H1 (cell line): ENCODE results near the gene CD44. TPM values are rescaled to one million over a fixed set of nuclear protein-coding genes. Genes with fewer than 3 reads are reported as not detected.

Source experiments
- CTCF ChIA-PET: fragments of 300-600 bp; sonication (Branson Sonifier 250); formaldehyde crosslinking; loops from one replicate; lab custom pipeline; 2021; ENCODE audit not compliant: partially characterized antibody; lab: Charles Lee
- POLR2A ChIA-PET: fragments of 300-600 bp; sonication (Branson Sonifier 250); formaldehyde crosslinking; loops from one replicate; lab custom pipeline; 2021; ENCODE audit warnings: inconsistent platforms; ENCODE audit not compliant: partially characterized antibody; lab: Charles Lee
- DNase-seq, 2 experiments: peaks; one replicate each; pipeline versions ENCODE4 v3.0.0 to v3.0.0-alpha.2; 2010 to 2022; ENCODE audit warnings: low spot score in 2 of 2, low read depth in 1 of 2, mixed read lengths in 1 of 2
- FAIRE-seq: peaks from 2 replicates; lab custom pipeline; 2011; peaks lifted over from hg19 to GRCh38; lab: Jason Lieb, UNC
- H2AFZ ChIP-seq: 2 replicates; pipeline ENCODE4 v1.8.1; 2012; ENCODE audit warnings: low read length, inconsistent platforms
- H2AK5ac ChIP-seq: 2 replicates; pipeline ENCODE4 v1.6.1; 2013; ENCODE audit warnings: low read depth, low read length
- H2BK120ac ChIP-seq: replicated peaks from 2 replicates; pipeline ENCODE3; 2013; ENCODE audit warnings: low read depth, low read length, inconsistent platforms
- H2BK12ac ChIP-seq: 2 replicates; pipeline ENCODE4 v1.6.1; 2013; ENCODE audit warnings: low read depth, low read length
- H2BK15ac ChIP-seq: 2 replicates; pipeline ENCODE4 v1.6.1; 2013; ENCODE audit warnings: low read length
- H2BK20ac ChIP-seq: 2 replicates; pipeline ENCODE4 v1.6.1; 2013; ENCODE audit warnings: low read length
- H2BK5ac ChIP-seq: 2 replicates; pipeline ENCODE4 v1.6.1; 2013; ENCODE audit warnings: low read depth, low read length
- H3K14ac ChIP-seq: 2 replicates; pipeline ENCODE4 v1.6.1; 2013; ENCODE audit warnings: inconsistent platforms; ENCODE audit not compliant: insufficient read length
- H3K18ac ChIP-seq: 2 replicates; pipeline ENCODE4 v1.6.1; 2013; ENCODE audit warnings: low read length; ENCODE audit errors: extremely low read depth
- H3K23ac ChIP-seq: 2 replicates; pipeline ENCODE4 v1.6.1; 2013; ENCODE audit warnings: inconsistent platforms; ENCODE audit not compliant: insufficient read length
- H3K23me2 ChIP-seq: 2 replicates; pipeline ENCODE4 v1.6.1; 2013; ENCODE audit warnings: low read depth, low read length
- H3K27ac ChIP-seq: 2 replicates; pipeline ENCODE4 v1.6.1; 2011; ENCODE audit warnings: low read depth, low read length, inconsistent platforms
- H3K27me3 ChIP-seq, 4 experiments: replicated peaks in 1 of 4; 1 replicate in 1 of 4; 2 replicates in 3 of 4; pipeline versions ENCODE4 v1.6.1 to v1.8.1; 2011 to 2013; ENCODE audit warnings: low read length in 3 of 4, mild to moderate bottlenecking in 3 of 4, inconsistent platforms in 2 of 4, mixed read lengths in 2 of 4, moderate library complexity in 1 of 4; ENCODE audit not compliant: control insufficient read depth in 3 of 4, insufficient read depth in 3 of 4; ENCODE audit errors: extremely low read depth in 1 of 4
- H3K36me3 ChIP-seq, 4 experiments: 2 replicates each; pipeline versions ENCODE4 v1.6.1 to v1.8.1; 2011 to 2013; ENCODE audit warnings: mild to moderate bottlenecking in 4 of 4, low read length in 3 of 4, moderate library complexity in 2 of 4, control low read depth in 1 of 4, inconsistent platforms in 1 of 4; ENCODE audit not compliant: insufficient read depth in 4 of 4, control insufficient read depth in 2 of 4
- H3K4ac ChIP-seq: replicated peaks from 2 replicates; pipeline ENCODE3; 2013; ENCODE audit warnings: low read length, low read depth, mixed read lengths, inconsistent platforms; ENCODE audit not compliant: insufficient read length
- H3K4me1 ChIP-seq, 4 experiments: replicated peaks in 1 of 4; 1 replicate in 1 of 4; 2 replicates in 3 of 4; pipeline versions ENCODE4 v1.6.1 to v1.8.1; 2011 to 2013; ENCODE audit warnings: low read length in 3 of 4, inconsistent platforms in 2 of 4, mixed read lengths in 1 of 4; ENCODE audit not compliant: insufficient read depth in 4 of 4, control insufficient read depth in 3 of 4
- H3K4me2 ChIP-seq, 2 experiments: 2 replicates each; pipeline versions ENCODE4 v1.6.1 to v1.8.1; 2011 to 2013; ENCODE audit warnings: low read depth in 2 of 2, low read length in 2 of 2, control low read depth in 1 of 2, inconsistent platforms in 1 of 2, mild to moderate bottlenecking in 1 of 2; ENCODE audit not compliant: insufficient read depth in 1 of 2
- H3K4me3 ChIP-seq, 4 experiments: fragments of 200-600, 300-600 bp in 1 of 4; sonication (generic), shearing (Covaris generic), sonication (Bioruptor Twin) in 1 of 4; 2 replicates each; pipeline versions ENCODE4 v1.5.1 to v1.8.1; 2011 to 2016; ENCODE audit warnings: low read length in 4 of 4, low read depth in 3 of 4, control low read depth in 2 of 4, inconsistent platforms in 2 of 4, mild to moderate bottlenecking in 2 of 4, mixed read lengths in 1 of 4, moderate library complexity in 1 of 4; ENCODE audit not compliant: insufficient read depth in 2 of 4; ENCODE audit errors: extremely low read depth in 1 of 4
- H3K56ac ChIP-seq: replicated peaks from 2 replicates; pipeline ENCODE3; 2013; ENCODE audit warnings: low read depth, mild to moderate bottlenecking, mixed read lengths, low read length, inconsistent platforms; ENCODE audit not compliant: insufficient read length
- H3K79me1 ChIP-seq: 2 replicates; pipeline ENCODE4 v1.6.1; 2013; ENCODE audit warnings: low read depth, low read length, control low read depth
- H3K79me2 ChIP-seq, 2 experiments: 2 replicates each; pipeline versions ENCODE4 v1.6.1 to v1.8.1; 2012 to 2013; ENCODE audit warnings: low read length in 2 of 2, mild to moderate bottlenecking in 2 of 2, inconsistent platforms in 1 of 2; ENCODE audit not compliant: insufficient read depth in 2 of 2, control insufficient read depth in 1 of 2
- H3K9ac ChIP-seq, 4 experiments: replicated peaks in 1 of 4; 1 replicate in 1 of 4; 2 replicates in 3 of 4; pipeline versions ENCODE4 v1.6.1 to v1.8.1; 2011 to 2013; ENCODE audit warnings: low read depth in 3 of 4, low read length in 3 of 4, control low read depth in 2 of 4, mild to moderate bottlenecking in 2 of 4, moderate library complexity in 2 of 4, inconsistent platforms in 1 of 4; ENCODE audit errors: extremely low read depth in 1 of 4
- H3K9me3 ChIP-seq, 2 experiments: 2 replicates each; pipeline versions ENCODE4 v1.6.1 to v1.8.1; 2012 to 2013; ENCODE audit warnings: mild to moderate bottlenecking in 2 of 2, moderate library complexity in 2 of 2, control low read depth in 1 of 2, inconsistent platforms in 1 of 2, low read depth in 1 of 2, low read length in 1 of 2, mixed read lengths in 1 of 2; ENCODE audit not compliant: insufficient read depth in 2 of 2
- H4K20me1 ChIP-seq, 2 experiments: replicated peaks in 1 of 2; 2 replicates each; pipeline versions ENCODE3 to v1.8.1; 2011 to 2013; ENCODE audit warnings: inconsistent platforms in 2 of 2, low read length in 2 of 2, mild to moderate bottlenecking in 1 of 2; ENCODE audit not compliant: insufficient read depth in 2 of 2, control insufficient read depth in 1 of 2
- H4K5ac ChIP-seq: 2 replicates; pipeline ENCODE4 v1.6.1; 2013; ENCODE audit warnings: low read length, low read depth, mixed read lengths, inconsistent platforms; ENCODE audit not compliant: insufficient read length
- H4K8ac ChIP-seq: 2 replicates; pipeline ENCODE4 v1.8.0; 2013; ENCODE audit warnings: mild to moderate bottlenecking, moderate library complexity, low read length, inconsistent platforms; ENCODE audit not compliant: insufficient read depth; ENCODE audit errors: extremely low read depth
- H4K91ac ChIP-seq: replicated peaks from 2 replicates; pipeline ENCODE3; 2013; ENCODE audit warnings: low read length, mixed read lengths, inconsistent platforms; ENCODE audit not compliant: insufficient read length
- CEBPB ChIP-seq: IDR thresholded peaks from 2 replicates; pipeline ENCODE4 v1.6.1; 2012; ENCODE audit warnings: low read depth, low read length
- E2F6 ChIP-seq: IDR thresholded peaks from 2 replicates; pipeline ENCODE4 v1.6.1; 2012; ENCODE audit warnings: inconsistent platforms
- MAFK ChIP-seq: IDR thresholded peaks from 2 replicates; pipeline ENCODE4 v1.6.1; 2012; ENCODE audit warnings: low read depth, mild to moderate bottlenecking, improper control_type of control experiment, low read length
- NRF1 ChIP-seq: IDR thresholded peaks from 2 replicates; pipeline ENCODE4 v1.6.1; 2011; ENCODE audit warnings: mild to moderate bottlenecking, low read depth, low read length, improper control_type of control experiment
- TEAD4 ChIP-seq: IDR thresholded peaks from 2 replicates; pipeline ENCODE4 v1.6.1; 2012; ENCODE audit warnings: low read depth, low read length, inconsistent platforms, mixed read lengths
- WGBS, 2 experiments: shearing (Covaris generic) in 1 of 2; methylation state at CpG; one replicate each; pipeline versions ENCODE4 v1.1.6 to v1.1.7; 2013 to 2015; ENCODE audit warnings: low lambda C conversion rate in 2 of 2, mixed read lengths in 2 of 2, inconsistent platforms in 1 of 2, low coverage in 1 of 2, missing lambda C conversion rate in 1 of 2; ENCODE audit not compliant: insufficient replicate concordance in 2 of 2, insufficient coverage in 1 of 2, insufficient read length in 1 of 2; ENCODE audit errors: extremely low coverage in 1 of 2, missing lambda C conversion rate in 1 of 2; 5-methylcytosine and 5-hydroxymethylcytosine counted together
- polyA plus RNA-seq, 7 experiments: library from polyadenylated mRNA; depleted of rRNA in 3 of 7; stranded (reverse) in 5 of 7; unstranded in 2 of 7; fragments of >200 nt in 5 of 7; fragments of 200-250 nt in 2 of 7; gene quantifications; 1 replicate in 5 of 7; 2 replicates in 1 of 7; 4 replicates in 1 of 7; pipeline versions ENCODE4 v1.2.1 to v1.2.3, GENCODE V29; 2011 to 2013; ENCODE audit warnings: missing spikeins in 2 of 7, mixed read lengths in 2 of 7
- total RNA-seq: library from RNA; stranded (reverse); fragmentation: NEBNext Ultra II Directional; extraction: Animal tissue kit (Norgen Biotek cat#: 25700); gene quantifications from 2 replicates; pipeline ENCODE4 v1.2.1, GENCODE V29; 2021

Gene CD44
- total and polyA plus RNA-seq, 2 of the 8 experiments (the other 6 are each of a cell fraction or from before 2014, with no cell fraction given) = 11.8 to 13.7 TPM

- Histone ChIP-seq H2BK20ac (no peak overlapping the region), H3K27ac (no peak overlapping the region), H3K4ac (no peak overlapping the region), H3K79me2 (no peaks in the 10 kb centered on the region), H2BK5ac (no peak overlapping the region), H3K4me2 (no peak overlapping the region), H3K9me3 (no peaks in the 10 kb centered on the region), H3K18ac (no peak overlapping the region), H2AFZ (no peak overlapping the region), H3K23me2 (no peaks in the 10 kb centered on the region; the same call in 1 of the 2 replicates), H2BK15ac (no peak overlapping the region), H4K8ac (no peak overlapping the region), H4K91ac (no peak overlapping the region), H3K14ac (no peak overlapping the region), H3K4me3 (no peak overlapping the region), H3K4me1 (peaks cover 3 to 14% (median 5%) of the 10 kb centered on the region in 4 experiments; a peak in 5 of 7 replicates), H3K23ac (no peak overlapping the region), H3K36me3 (no peaks in the 10 kb centered on the region), H3K79me1 (no peaks in the 10 kb centered on the region), H2BK120ac (no peak overlapping the region), H3K56ac (no peak overlapping the region), H2BK12ac (no peak overlapping the region; the same call in 1 of the 2 replicates), H3K9ac (no peak overlapping the region), H2AK5ac (no peak overlapping the region), H4K5ac (no peak overlapping the region), H4K20me1 (no peaks in the 10 kb centered on the region), H3K27me3 (no peaks in the 10 kb centered on the region)
- FAIRE-seq (no peak), DNase-seq (no peak)
- POLR2A ChIA-PET = no interaction called here
- no peak for TF ChIP-seq NRF1
- no peak for TF ChIP-seq MAFK
- TF ChIP-seq CEBPB = no peak
- peak; percentile 4; the same call in 1 of the 2 replicates for TF ChIP-seq TEAD4
- TF ChIP-seq E2F6 = no peak
- WGBS, 2 experiments = 87% methylated on average over 5 of the region's 5 CpGs; no CpG with 5 or more reads in 1 of the 2 experiments
- CTCF ChIA-PET = interaction anchor here (0.7 to 2.6 kb wide), 4 partner anchors 12 to 26 kb away, joined by 3 to 11 read pairs (median 4); no protein-coding TSS in a partner anchor
These were observed 41.6 kb downstream of the CD44 start for GRCh38 chr11:35180317-35181233.
